Measurements from ENCODE around the gene APBB2.

APBB2 gene

DNA sequence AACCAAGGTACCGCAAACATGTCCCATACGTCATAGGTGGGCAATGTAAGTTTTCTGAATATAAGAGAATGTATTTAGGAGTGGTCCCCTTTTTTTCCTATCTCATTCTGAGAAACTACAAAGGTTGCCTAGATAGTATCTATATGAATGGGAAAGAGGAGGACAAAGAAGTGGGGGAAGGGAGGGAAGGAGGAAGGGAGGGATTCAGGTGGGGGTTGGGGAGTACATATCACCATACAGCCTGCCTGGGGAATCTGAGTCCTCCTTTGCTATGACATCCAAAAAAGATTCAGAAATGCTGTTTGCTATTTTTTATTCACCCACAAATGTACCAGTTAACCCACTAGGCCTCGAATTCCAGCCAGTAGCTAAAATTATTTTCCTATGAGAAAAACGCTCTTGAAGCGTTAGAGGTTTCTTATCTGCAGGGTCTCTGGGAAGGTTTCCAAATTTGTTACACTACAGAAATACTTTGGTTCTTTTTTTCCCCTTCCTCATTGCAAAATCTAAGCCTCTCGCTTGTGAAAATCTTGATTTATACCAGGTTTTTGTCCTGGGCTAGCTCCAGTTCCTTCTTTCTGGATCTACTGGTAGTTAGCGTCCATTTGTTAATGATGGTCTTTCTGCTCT lies 251.7 kb downstream of the APBB2 start:
- H3K9me3 ChIP-seq (ENCODE audit: control insufficient read depth, insufficient read depth, low read length), result peaks cover 8% of the 10 kb centered on the region; the same call in 1 of the 2 replicates
- no peaks in the 10 kb centered on the region for H3K79me2 ChIP-seq (ENCODE audit: control insufficient read depth, low read length)
- no peak overlapping the region for H3K4me3 ChIP-seq (ENCODE audit: low read length)
- H3F3A ChIP-seq (ENCODE audit: control insufficient read depth, insufficient read depth), result no peaks in the 10 kb centered on the region
- no peak overlapping the region for H3K27ac ChIP-seq (ENCODE audit: low read depth, low read length)
- no peak for TF ChIP-seq CTCF (IDR thresholded peaks at IDR 0.05; ENCODE audit: low read depth, low read length, poor library complexity, severe bottlenecking)
- TF ChIP-seq EZH2phosphoT487 (IDR thresholded peaks at IDR 0.05; ENCODE audit: borderline replicate concordance, low read length), result no peak
- H3K4me1 ChIP-seq (ENCODE audit: control insufficient read depth, low read length), result no peaks in the 10 kb centered on the region
- H4K20me1 ChIP-seq (ENCODE audit: control insufficient read depth, insufficient read depth, low read depth, low read length), result no peaks in the 10 kb centered on the region
- H3K36me3 ChIP-seq (ENCODE audit: control insufficient read depth, low read length), result peaks cover 11% of the 10 kb centered on the region; the same call in 1 of the 2 replicates
- H3K9me2 ChIP-seq (replicated peaks; ENCODE audit: control insufficient read depth, low read length), result no peaks in the 10 kb centered on the region
- no peaks in the 10 kb centered on the region for H3K27me3 ChIP-seq (ENCODE audit: control insufficient read depth, low read length)
- H3K4me2 ChIP-seq (ENCODE audit: low read length), result no peak overlapping the region

DNA sequence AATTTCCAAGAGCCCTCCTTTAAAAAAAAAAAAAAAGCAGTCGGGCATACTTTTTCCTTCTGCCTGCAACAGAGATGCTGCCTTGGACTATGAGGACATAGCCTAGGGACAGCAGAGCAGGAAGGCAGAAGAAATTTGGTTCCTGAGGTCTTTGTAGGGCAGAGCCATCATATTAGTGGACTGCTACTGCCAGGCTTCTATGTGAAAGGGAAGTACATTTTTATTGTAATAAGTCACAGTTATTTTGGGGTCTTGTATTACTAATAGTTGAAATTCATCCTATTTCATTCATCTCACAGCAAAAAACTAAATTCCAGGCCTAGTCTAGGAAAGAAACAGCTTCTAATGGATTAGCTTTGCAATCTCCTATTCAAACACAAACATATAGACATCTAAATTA lies 253.4 kb downstream of the APBB2 start:
- TF ChIP-seq CTCF (IDR thresholded peaks at IDR 0.05; ENCODE audit: low read depth, low read length, poor library complexity, severe bottlenecking), result no peak
- no peak for TF ChIP-seq EZH2phosphoT487 (IDR thresholded peaks at IDR 0.05; ENCODE audit: borderline replicate concordance, low read length)
- no peaks in the 10 kb centered on the region for H3K9me3 ChIP-seq (ENCODE audit: control insufficient read depth, insufficient read depth, low read length)
- no peak overlapping the region for H3K4me2 ChIP-seq (ENCODE audit: low read length)
- H3K9me2 ChIP-seq (replicated peaks; ENCODE audit: control insufficient read depth, low read length), result no peaks in the 10 kb centered on the region
- no peaks in the 10 kb centered on the region for H3K27me3 ChIP-seq (ENCODE audit: control insufficient read depth, low read length)
- H3K79me2 ChIP-seq (ENCODE audit: control insufficient read depth, low read length), result no peaks in the 10 kb centered on the region
- H3F3A ChIP-seq (ENCODE audit: control insufficient read depth, insufficient read depth), result no peaks in the 10 kb centered on the region
- no peak overlapping the region for H3K4me3 ChIP-seq (ENCODE audit: low read length)
- no peaks in the 10 kb centered on the region for H4K20me1 ChIP-seq (ENCODE audit: control insufficient read depth, insufficient read depth, low read depth, low read length)
- no peaks in the 10 kb centered on the region for H3K4me1 ChIP-seq (ENCODE audit: control insufficient read depth, low read length)
- H3K27ac ChIP-seq (ENCODE audit: low read depth, low read length), result no peak overlapping the region
- no peaks in the 10 kb centered on the region for H3K36me3 ChIP-seq (ENCODE audit: control insufficient read depth, low read length)

DNA sequence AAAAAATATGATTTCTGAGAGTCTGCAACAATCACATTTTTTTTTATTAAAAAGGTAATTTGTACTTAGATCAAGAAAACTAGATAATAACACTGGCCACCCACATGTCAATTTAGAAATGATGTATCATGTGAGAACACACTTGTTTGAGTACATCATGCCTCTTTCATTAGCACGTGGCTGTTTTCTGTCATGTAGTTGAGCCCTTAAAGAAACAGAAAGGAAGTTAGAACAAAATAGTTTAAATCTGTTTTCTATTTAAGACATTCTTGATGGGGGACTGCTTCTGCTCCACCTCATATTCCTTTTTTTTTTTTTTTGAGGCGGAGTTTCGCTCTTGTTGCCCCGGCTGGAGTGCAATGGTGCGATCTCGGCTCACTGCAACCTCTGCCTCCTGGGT lies 257.1 kb downstream of the APBB2 start:
- no peak overlapping the region for H3K4me2 ChIP-seq (ENCODE audit: low read length)
- no peaks in the 10 kb centered on the region for H3K9me3 ChIP-seq (ENCODE audit: control insufficient read depth, insufficient read depth, low read length)
- H3K9me2 ChIP-seq (replicated peaks; ENCODE audit: control insufficient read depth, low read length), result no peaks in the 10 kb centered on the region
- H3K27ac ChIP-seq (ENCODE audit: low read depth, low read length), result no peak overlapping the region
- no peak overlapping the region for H3K4me3 ChIP-seq (ENCODE audit: low read length)
- H3K4me1 ChIP-seq (ENCODE audit: control insufficient read depth, low read length), result peaks cover 16% of the 10 kb centered on the region
- H3F3A ChIP-seq (ENCODE audit: control insufficient read depth, insufficient read depth), result no peaks in the 10 kb centered on the region
- H3K27me3 ChIP-seq (ENCODE audit: control insufficient read depth, low read length), result no peaks in the 10 kb centered on the region
- no peaks in the 10 kb centered on the region for H4K20me1 ChIP-seq (ENCODE audit: control insufficient read depth, insufficient read depth, low read depth, low read length)
- H3K36me3 ChIP-seq (ENCODE audit: control insufficient read depth, low read length), result no peaks in the 10 kb centered on the region
- TF ChIP-seq CTCF (IDR thresholded peaks at IDR 0.05; ENCODE audit: low read depth, low read length, poor library complexity, severe bottlenecking) (no peak), EZH2phosphoT487 (IDR thresholded peaks at IDR 0.05; ENCODE audit: borderline replicate concordance, low read length) (no peak)
- H3K79me2 ChIP-seq (ENCODE audit: control insufficient read depth, low read length), result no peaks in the 10 kb centered on the region

Data from DOHH2 (cell line).